ENCODE data around the gene INS. TPM values are rescaled to one million over a fixed set of nuclear protein-coding genes. Genes with fewer than 3 reads are reported as not detected.
A peak's percentile ranks its signal among the peaks of the same experiment; 100 is the strongest.

Gene INS
- total and polyA plus RNA-seq, 7 donors: 0.65 to 2.8 TPM; not detected in 5

GRCh38 chr11:2143799-2144543, 17.0 kb downstream of the INS start:
- intact Hi-C loops (cut with DNase I): no loop called here
- Histone ChIP-seq H3K27me3 (ENCODE audit: insufficient read depth in 3 of 3, low read length in 2 of 3) (peaks cover 5 to 71% (median 31%) of the 10 kb centered on the region in 3 donors), H3K27ac (no peak overlapping the region), H3K4me1 (peaks cover 8% of the 10 kb centered on the region), H3K9me3 (no peaks in the 10 kb centered on the region), H3K36me3 (ENCODE audit: insufficient read depth in 1 of 2, low read depth in 1 of 2) (no peaks in the 10 kb centered on the region), H3K4me3 (peak overlapping the region; percentile 49)
- ATAC-seq: peak in 3 of 4 donors; percentile 66 to 79 (median 73)
- no peak for DNase-seq
- TF ChIP-seq, protein P1, sequence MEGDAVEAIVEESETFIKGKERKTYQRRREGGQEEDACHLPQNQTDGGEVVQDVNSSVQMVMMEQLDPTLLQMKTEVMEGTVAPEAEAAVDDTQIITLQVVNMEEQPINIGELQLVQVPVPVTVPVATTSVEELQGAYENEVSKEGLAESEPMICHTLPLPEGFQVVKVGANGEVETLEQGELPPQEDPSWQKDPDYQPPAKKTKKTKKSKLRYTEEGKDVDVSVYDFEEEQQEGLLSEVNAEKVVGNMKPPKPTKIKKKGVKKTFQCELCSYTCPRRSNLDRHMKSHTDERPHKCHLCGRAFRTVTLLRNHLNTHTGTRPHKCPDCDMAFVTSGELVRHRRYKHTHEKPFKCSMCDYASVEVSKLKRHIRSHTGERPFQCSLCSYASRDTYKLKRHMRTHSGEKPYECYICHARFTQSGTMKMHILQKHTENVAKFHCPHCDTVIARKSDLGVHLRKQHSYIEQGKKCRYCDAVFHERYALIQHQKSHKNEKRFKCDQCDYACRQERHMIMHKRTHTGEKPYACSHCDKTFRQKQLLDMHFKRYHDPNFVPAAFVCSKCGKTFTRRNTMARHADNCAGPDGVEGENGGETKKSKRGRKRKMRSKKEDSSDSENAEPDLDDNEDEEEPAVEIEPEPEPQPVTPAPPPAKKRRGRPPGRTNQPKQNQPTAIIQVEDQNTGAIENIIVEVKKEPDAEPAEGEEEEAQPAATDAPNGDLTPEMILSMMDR (IDR thresholded peaks at IDR 0.05): no peak
- 3 to 4% (median 4%) methylated on average over 64 to 72 of the region's 72 CpGs for WGBS, 3 donors

DNA sequence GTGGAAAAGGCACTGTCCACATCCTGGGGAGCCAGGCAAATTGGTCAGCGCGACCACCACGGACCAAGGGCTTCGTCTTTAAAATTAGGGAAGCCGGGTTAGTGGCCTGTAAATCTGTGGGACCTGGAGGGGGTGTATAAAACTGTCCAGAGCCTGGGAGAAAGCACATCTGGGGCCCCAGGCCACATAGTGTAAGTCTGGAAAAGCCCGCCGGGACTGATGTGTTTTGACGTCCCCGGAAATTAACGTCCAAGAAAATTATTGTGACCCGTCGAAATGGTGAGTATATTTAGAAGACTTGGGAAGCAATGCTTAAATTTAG, 17.6 kb downstream of the INS start:
- TF ChIP-seq, protein P1 (IDR thresholded peaks at IDR 0.05): no peak
- 13 to 22% (median 20%) methylated on average over 12 of the region's 12 CpGs for WGBS, 3 donors
- Histone ChIP-seq H3K36me3 (ENCODE audit: insufficient read depth in 1 of 2, low read depth in 1 of 2) (no peaks in the 10 kb centered on the region), H3K4me1 (peaks cover 8% of the 10 kb centered on the region), H3K4me3 (peak overlapping the region; percentile 49), H3K27ac (no peak overlapping the region), H3K9me3 (no peaks in the 10 kb centered on the region), H3K27me3 (ENCODE audit: insufficient read depth in 3 of 3, low read length in 2 of 3) (peaks cover 5 to 75% (median 33%) of the 10 kb centered on the region in 3 donors)
- intact Hi-C loops (cut with DNase I): no loop called here
- no peak for ATAC-seq
- DNase-seq: no peak

- no peaks in the 10 kb centered on the region for H3K36me3 ChIP-seq (ENCODE audit: insufficient read depth in 1 of 2, low read depth in 1 of 2)
- no peak for DNase-seq
- intact Hi-C loops (cut with DNase I): no loop called here
- H3K27me3 ChIP-seq (ENCODE audit: insufficient read depth in 3 of 3, low read length in 2 of 3): peaks cover 5 to 80% (median 38%) of the 10 kb centered on the region in 3 donors
- TF ChIP-seq, protein P1 (IDR thresholded peaks at IDR 0.05): no peak
- peaks cover 8% of the 10 kb centered on the region for H3K4me1 ChIP-seq
- no peak overlapping the region for H3K27ac ChIP-seq
- 39 to 49% (median 46%) methylated on average over 6 of the region's 6 CpGs for WGBS, 3 donors
- H3K4me3 ChIP-seq: no peak overlapping the region
- no peak for ATAC-seq
- H3K9me3 ChIP-seq: no peaks in the 10 kb centered on the region
Observed at GRCh38 chr11:2142762-2143202, 18.2 kb downstream of the INS start.

DNA sequence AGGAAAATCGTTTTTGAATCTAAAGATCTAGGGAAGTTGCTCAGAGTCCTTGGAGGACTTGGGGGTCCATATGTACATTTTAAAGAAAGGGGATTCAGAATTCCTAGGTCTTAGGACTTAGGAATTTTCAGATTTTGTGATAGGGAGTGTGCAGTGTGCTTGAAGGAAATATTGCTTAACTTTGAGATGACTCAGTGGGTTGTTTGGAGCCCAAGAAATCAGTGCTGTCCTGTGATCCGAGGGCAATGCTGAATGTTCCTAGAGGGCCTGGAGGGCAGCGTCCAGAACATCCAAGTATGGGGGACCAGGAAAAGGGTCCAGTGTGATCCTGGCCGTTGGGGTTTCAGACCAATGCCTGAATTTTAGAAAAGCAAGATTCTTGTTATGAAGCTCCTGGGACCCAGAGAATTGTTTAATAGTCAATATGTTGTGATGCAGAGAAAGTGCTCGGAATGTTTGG, 18.7 kb downstream of the INS start:
- 51 to 59% (median 56%) methylated on average over 5 of the region's 5 CpGs for WGBS, 3 donors
- TF ChIP-seq, protein P1 (IDR thresholded peaks at IDR 0.05): no peak
- H3K27me3 ChIP-seq (ENCODE audit: insufficient read depth in 3 of 3, low read length in 2 of 3): peaks cover 5 to 82% (median 38%) of the 10 kb centered on the region in 3 donors
- no peak overlapping the region for H3K4me3 ChIP-seq
- ATAC-seq (no peak), DNase-seq (peak in 1 of 2 donors; percentile 14)
- H3K9me3 ChIP-seq: no peaks in the 10 kb centered on the region
- no peak overlapping the region for H3K27ac ChIP-seq
- intact Hi-C loops (cut with DNase I): no loop called here
- H3K36me3 ChIP-seq (ENCODE audit: insufficient read depth in 1 of 2, low read depth in 1 of 2): no peaks in the 10 kb centered on the region
- peaks cover 8% of the 10 kb centered on the region for H3K4me1 ChIP-seq

All from psoas muscle (tissue), 8 donors.